ENCODE measurements around the gene SCPEP1. TPM values are rescaled to one million over a fixed set of nuclear protein-coding genes. Genes with fewer than 3 reads are reported as not detected.
"Not testable (repeated sequence)": the region's sequence is repeated elsewhere in the genome, so short reads cannot be mapped to it uniquely, and the experiment has no call there.

The SCPEP1 gene
- total RNA-seq, 2 experiments from 2014 or later: 9.7 to 14.8 TPM

- H3K4me1 Mint-ChIP-seq; DNase-seq; POLR2A ChIA-PET; ATAC-seq; H3K4me3 Mint-ChIP-seq; H3K36me3 Mint-ChIP-seq (ENCODE audit: low read depth); H3K27ac Mint-ChIP-seq; intact Hi-C loops (cut with DNase I, micrococcal nuclease); H3K27me3 Mint-ChIP-seq; H3K9me3 Mint-ChIP-seq (ENCODE audit: low read depth): not testable (repeated sequence)
- CTCF ChIA-PET: interaction anchor here (1.0 kb wide), 1 partner anchor 28 kb away, joined by 3 read pairs; no protein-coding TSS in a partner anchor
Observed at GRCh38 chr17:56965681-56966080, 12.2 kb upstream of the SCPEP1 start.

- POLR2A ChIA-PET: no interaction called here
- DNase-seq (no peak), ATAC-seq (no peak)
- Mint-ChIP-seq H3K9me3 (ENCODE audit: low read depth) (no peaks in the 10 kb centered on the region), H3K4me3 (no peak overlapping the region), H3K4me1 (no peaks in the 10 kb centered on the region), H3K27ac (no peak overlapping the region), H3K27me3 (no peaks in the 10 kb centered on the region), H3K36me3 (ENCODE audit: low read depth) (no peaks in the 10 kb centered on the region)
- CTCF ChIA-PET: interaction anchor here (0.9 to 2.1 kb wide), 4 partner anchors 11 to 61 kb away, joined by 3 to 6 read pairs (median 4); partner anchors contain the start of gene SCPEP1
- intact Hi-C loops (cut with DNase I, micrococcal nuclease): no loop called here
Observed at GRCh38 chr17:56966338-56966737, 11.6 kb upstream of the SCPEP1 start.

- ATAC-seq (no peak), DNase-seq (no peak)
- Mint-ChIP-seq H3K27ac (no peak overlapping the region), H3K4me3 (no peak overlapping the region), H3K4me1 (no peaks in the 10 kb centered on the region), H3K27me3 (peaks cover 3% of the 10 kb centered on the region), H3K9me3 (ENCODE audit: low read depth) (no peaks in the 10 kb centered on the region), H3K36me3 (ENCODE audit: low read depth) (no peaks in the 10 kb centered on the region)
- intact Hi-C loops (cut with DNase I, micrococcal nuclease): no loop called here
- ChIA-PET CTCF (interaction anchor here (0.7 to 2.7 kb wide), 3 partner anchors 9 to 31 kb away, joined by 3 to 16 read pairs (median 4); partner anchors contain the start of gene COIL), POLR2A (no interaction called here)
Observed at GRCh38 chr17:56970974-56971373, 7.0 kb upstream of the SCPEP1 start.

GRCh38 chr17:56972111-56972730 is 5.7 kb upstream of the SCPEP1 start:
- peaks cover 4% of the 10 kb centered on the region for H3K4me1 Mint-ChIP-seq
- ATAC-seq (no peak), DNase-seq (no peak)
- no peak overlapping the region for H3K27ac Mint-ChIP-seq
- no peaks in the 10 kb centered on the region for H3K9me3 Mint-ChIP-seq (ENCODE audit: low read depth)
- H3K36me3 Mint-ChIP-seq (ENCODE audit: low read depth): no peaks in the 10 kb centered on the region
- POLR2A ChIA-PET: no interaction called here
- peaks cover 3% of the 10 kb centered on the region for H3K27me3 Mint-ChIP-seq
- intact Hi-C loops (cut with DNase I, micrococcal nuclease): no loop called here
- CTCF ChIA-PET: interaction anchor here (0.6 kb wide), 1 partner anchor 43 kb away, joined by 4 read pairs; no protein-coding TSS in a partner anchor
- H3K4me3 Mint-ChIP-seq: no peak overlapping the region

- Mint-ChIP-seq H3K4me3 (no peak overlapping the region), H3K9me3 (ENCODE audit: low read depth) (no peaks in the 10 kb centered on the region), H3K4me1 (peaks cover 10% of the 10 kb centered on the region), H3K36me3 (ENCODE audit: low read depth) (no peaks in the 10 kb centered on the region), H3K27ac (no peak overlapping the region), H3K27me3 (peaks cover 3% of the 10 kb centered on the region)
- ATAC-seq (no peak), DNase-seq (no peak)
- ChIA-PET POLR2A (no interaction called here), CTCF (no interaction called here)
- intact Hi-C loops (cut with DNase I, micrococcal nuclease): no loop called here
Observed at GRCh38 chr17:56973520-56973919, 4.4 kb upstream of the SCPEP1 start.

- Mint-ChIP-seq H3K27me3 (peaks cover 3% of the 10 kb centered on the region), H3K36me3 (ENCODE audit: low read depth) (no peaks in the 10 kb centered on the region), H3K27ac (no peak overlapping the region), H3K4me1 (peaks cover 16% of the 10 kb centered on the region), H3K4me3 (no peak overlapping the region), H3K9me3 (ENCODE audit: low read depth) (no peaks in the 10 kb centered on the region)
- ATAC-seq (no peak), DNase-seq (no peak)
- intact Hi-C loops (cut with DNase I, micrococcal nuclease): no loop called here
- ChIA-PET POLR2A (no interaction called here), CTCF (no interaction called here)
Observed at GRCh38 chr17:56974055-56974454, 3.9 kb upstream of the SCPEP1 start.

GRCh38 chr17:56975656-56976055 is 2.3 kb upstream of the SCPEP1 start:
- intact Hi-C loops (cut with DNase I, micrococcal nuclease): no loop called here
- Mint-ChIP-seq H3K9me3 (ENCODE audit: low read depth) (no peaks in the 10 kb centered on the region), H3K27me3 (peaks cover 3% of the 10 kb centered on the region), H3K27ac (no peak overlapping the region), H3K36me3 (ENCODE audit: low read depth) (no peaks in the 10 kb centered on the region), H3K4me1 (peaks cover 18% of the 10 kb centered on the region), H3K4me3 (no peak overlapping the region)
- ChIA-PET POLR2A (no interaction called here), CTCF (interaction anchor here (1.3 to 1.6 kb wide), 2 partner anchors 16 to 138 kb away, joined by 4 to 5 read pairs; partner anchors contain the start of gene COIL)
- DNase-seq (no peak), ATAC-seq (no peak)

GRCh38 chr17:56976941-56977608 is 856 bp upstream of the SCPEP1 start:
- Mint-ChIP-seq H3K4me1 (peaks cover 18% of the 10 kb centered on the region), H3K9me3 (ENCODE audit: low read depth) (no peaks in the 10 kb centered on the region), H3K27me3 (peaks cover 3% of the 10 kb centered on the region), H3K36me3 (ENCODE audit: low read depth) (no peaks in the 10 kb centered on the region), H3K4me3 (peak overlapping the region; percentile 83), H3K27ac (peak overlapping the region; percentile 53)
- intact Hi-C loops (cut with DNase I, micrococcal nuclease): no loop called here
- ChIA-PET CTCF (interaction anchor here (0.5 to 1.5 kb wide), 5 partner anchors 10 to 114 kb away, joined by 3 to 5 read pairs (median 4); no protein-coding TSS in a partner anchor), POLR2A (interaction anchor here (0.7 kb wide), 1 partner anchor 658 kb away, joined by 8 read pairs; no protein-coding TSS in a partner anchor)
- ATAC-seq (no peak), DNase-seq (no peak)

GRCh38 chr17:56978441-56979090 is 635 bp downstream of the SCPEP1 start:
- Mint-ChIP-seq H3K4me3 (peak overlapping the region; percentile 83), H3K9me3 (ENCODE audit: low read depth) (no peaks in the 10 kb centered on the region), H3K4me1 (peaks cover 18% of the 10 kb centered on the region), H3K36me3 (ENCODE audit: low read depth) (no peaks in the 10 kb centered on the region), H3K27ac (peak overlapping the region; percentile 74), H3K27me3 (peaks cover 3% of the 10 kb centered on the region)
- POLR2A ChIA-PET: interaction anchor here (0.5 to 1.8 kb wide), 3 partner anchors 19 to 108 kb away, joined by 3 to 6 read pairs (median 3); partner anchors contain the start of gene COIL
- intact Hi-C loops (cut with DNase I, micrococcal nuclease): loop anchor here (1.0 kb wide), 4 partner anchors 17 to 144 kb away; partner anchors contain the start of genes AKAP1 (in 2 of the 2), COIL (in 2 of the 2), DGKE (in 1 of the 2) and TRIM25 (in 1 of the 2)
- ATAC-seq (peak; percentile 11), DNase-seq (no peak)
- CTCF ChIA-PET: interaction anchor here (0.7 to 1.3 kb wide), 8 partner anchors 12 to 193 kb away, joined by 3 to 5 read pairs (median 3); partner anchors contain the start of gene COIL

- Mint-ChIP-seq H3K27me3 (peaks cover 3% of the 10 kb centered on the region), H3K9me3 (ENCODE audit: low read depth) (no peaks in the 10 kb centered on the region), H3K27ac (peak overlapping the region; percentile 14), H3K4me3 (peak overlapping the region; percentile 83), H3K36me3 (ENCODE audit: low read depth) (no peaks in the 10 kb centered on the region), H3K4me1 (peaks cover 18% of the 10 kb centered on the region)
- ATAC-seq (no peak), DNase-seq (no peak)
- ChIA-PET POLR2A (interaction anchor here (0.5 to 1.8 kb wide), 3 partner anchors 16 to 81 kb away, joined by 3 to 6 read pairs (median 6); partner anchors contain the start of gene COIL), CTCF (interaction anchor here (0.7 to 1.3 kb wide), 6 partner anchors 17 to 193 kb away, joined by 3 to 5 read pairs (median 3); no protein-coding TSS in a partner anchor)
- intact Hi-C loops (cut with DNase I, micrococcal nuclease): no loop called here
Observed at GRCh38 chr17:56979091-56979480, 1.2 kb downstream of the SCPEP1 start.

GRCh38 chr17:56980526-56980925 is 2.6 kb downstream of the SCPEP1 start:
- ATAC-seq; H3K4me3 Mint-ChIP-seq; H3K36me3 Mint-ChIP-seq (ENCODE audit: low read depth); H3K27ac Mint-ChIP-seq; CTCF ChIA-PET; H3K27me3 Mint-ChIP-seq; H3K9me3 Mint-ChIP-seq (ENCODE audit: low read depth); intact Hi-C loops (cut with DNase I, micrococcal nuclease); DNase-seq; POLR2A ChIA-PET: not testable (repeated sequence)
- peaks cover 18% of the 10 kb centered on the region for H3K4me1 Mint-ChIP-seq

Data from activated CD4-positive, alpha-beta T cell treated with anti-CD3 and anti-CD28 coated beads for 36 hours (primary cell).